Testis (tissue), 2 donors: ENCODE measurements around the gene EREG.

Experiments used
- CTCF ChIP-seq, 3 experiments: fragments of 450-650 bp in 2 of 3; fragments of 200-600 bp in 1 of 3; sonication (generic) in 1 of 3; IDR thresholded peaks; one replicate each; pipeline ENCODE4 v1.5.1; 2016 to 2019; ENCODE audit warnings: antibody characterized with exemption in 3 of 3, mild to moderate bottlenecking in 2 of 3, moderate library complexity in 1 of 3
- POLR2A ChIP-seq: fragments of 450-650 bp; IDR thresholded peaks from one replicate; pipeline ENCODE4 v1.6.1; 2017; ENCODE audit warnings: antibody characterized with exemption, mild to moderate bottlenecking, moderate library complexity

GRCh38 chr4:74394476-74395136, 29.7 kb downstream of the EREG start:
- TF ChIP-seq CTCF (IDR thresholded peaks at IDR 0.05) (no peak), POLR2A (no peak)
